ENCODE measurements around the gene GALR3. TPM values are rescaled to one million over a fixed set of nuclear protein-coding genes. Genes with fewer than 3 reads are reported as not detected.

Gene GALR3
- total RNA-seq, 1 donor from 2014 or later: not detected

- no peak overlapping the region for H3K4me3 ChIP-seq
- TF ChIP-seq, protein P1, sequence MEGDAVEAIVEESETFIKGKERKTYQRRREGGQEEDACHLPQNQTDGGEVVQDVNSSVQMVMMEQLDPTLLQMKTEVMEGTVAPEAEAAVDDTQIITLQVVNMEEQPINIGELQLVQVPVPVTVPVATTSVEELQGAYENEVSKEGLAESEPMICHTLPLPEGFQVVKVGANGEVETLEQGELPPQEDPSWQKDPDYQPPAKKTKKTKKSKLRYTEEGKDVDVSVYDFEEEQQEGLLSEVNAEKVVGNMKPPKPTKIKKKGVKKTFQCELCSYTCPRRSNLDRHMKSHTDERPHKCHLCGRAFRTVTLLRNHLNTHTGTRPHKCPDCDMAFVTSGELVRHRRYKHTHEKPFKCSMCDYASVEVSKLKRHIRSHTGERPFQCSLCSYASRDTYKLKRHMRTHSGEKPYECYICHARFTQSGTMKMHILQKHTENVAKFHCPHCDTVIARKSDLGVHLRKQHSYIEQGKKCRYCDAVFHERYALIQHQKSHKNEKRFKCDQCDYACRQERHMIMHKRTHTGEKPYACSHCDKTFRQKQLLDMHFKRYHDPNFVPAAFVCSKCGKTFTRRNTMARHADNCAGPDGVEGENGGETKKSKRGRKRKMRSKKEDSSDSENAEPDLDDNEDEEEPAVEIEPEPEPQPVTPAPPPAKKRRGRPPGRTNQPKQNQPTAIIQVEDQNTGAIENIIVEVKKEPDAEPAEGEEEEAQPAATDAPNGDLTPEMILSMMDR (IDR thresholded peaks at IDR 0.05): no peak
- TF ChIP-seq POLR2AphosphoS5 (IDR thresholded peaks at IDR 0.05; ENCODE audit: insufficient read depth in 1 of 2, low read depth in 1 of 2): no peak
- no peak for TF ChIP-seq POLR2A (IDR thresholded peaks at IDR 0.05)
- no peaks in the 10 kb centered on the region for H3K9me3 ChIP-seq
- no peaks in the 10 kb centered on the region for H3K27me3 ChIP-seq
- H3K27ac ChIP-seq: no peak overlapping the region
- DNase-seq (ENCODE audit: extremely low spot score in 2 of 2): no peak
- H3K36me3 ChIP-seq: peaks cover 0 to 5% of the 10 kb centered on the region in 2 donors
- H3K4me1 ChIP-seq: peaks cover 48% of the 10 kb centered on the region
- intact Hi-C loops (cut with DNase I): no loop called here
These were observed 23.3 kb downstream of the GALR3 start for GRCh38 chr22:37846433-37846832.

GRCh38 chr22:37848587-37849088 lies 25.5 kb downstream of the GALR3 start:
- Histone ChIP-seq H3K27me3 (no peaks in the 10 kb centered on the region), H3K4me1 (peaks cover 30% of the 10 kb centered on the region), H3K36me3 (peaks cover 0 to 24% of the 10 kb centered on the region in 2 donors), H3K27ac (peak overlapping the region; percentile 86), H3K9me3 (no peaks in the 10 kb centered on the region), H3K4me3 (peak overlapping the region; percentile 83 to 90)
- no peak for TF ChIP-seq POLR2AphosphoS5 (IDR thresholded peaks at IDR 0.05; ENCODE audit: insufficient read depth in 1 of 2, low read depth in 1 of 2)
- no peak for TF ChIP-seq POLR2A (IDR thresholded peaks at IDR 0.05)
- TF ChIP-seq, protein P1 (IDR thresholded peaks at IDR 0.05): no peak
- intact Hi-C loops (cut with DNase I): no loop called here
- no peak for DNase-seq (ENCODE audit: extremely low spot score in 2 of 2)

DNA sequence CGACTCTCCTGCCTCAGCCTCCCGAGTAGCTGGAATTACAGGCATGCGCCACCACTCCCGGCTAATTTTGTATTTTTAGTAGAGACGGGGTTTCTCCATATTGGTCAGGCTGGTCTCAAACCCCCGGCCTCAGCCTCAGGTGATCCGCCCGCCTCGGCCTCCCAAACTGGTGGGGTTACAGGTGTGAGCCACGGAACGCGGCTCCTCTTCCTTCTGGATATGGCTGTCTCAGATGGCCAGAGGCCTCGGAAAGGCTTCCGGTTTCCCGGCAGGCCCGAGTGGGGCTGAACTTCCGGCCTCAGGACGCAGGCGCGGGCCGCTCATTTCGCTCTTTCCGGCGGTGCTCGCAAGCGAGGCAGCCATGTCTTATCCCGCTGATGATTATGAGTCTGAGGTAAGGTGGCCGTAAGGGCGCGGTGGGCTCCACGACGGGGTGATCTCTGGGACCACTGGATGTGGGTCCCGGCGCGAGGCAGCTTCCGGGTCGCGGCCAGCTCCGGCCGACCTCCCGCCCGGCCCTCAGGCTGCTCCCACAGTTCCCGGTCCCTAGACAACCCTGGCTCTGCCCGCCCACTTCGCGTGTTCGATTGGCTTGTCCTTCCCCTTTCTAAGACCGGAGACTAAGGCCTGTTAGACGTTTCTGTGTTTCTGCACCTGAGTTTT lies 26.0 kb downstream of the GALR3 start, which contains the start of gene EIF3L:
Gene EIF3L, plus strand, starts transcription at position 331 of the 663 bp plus-strand sequence. Its CDS starts 31 bp downstream, at position 362.
- Histone ChIP-seq H3K36me3 (peaks cover 0 to 28% of the 10 kb centered on the region in 2 donors), H3K27ac (peak within 1 kb of the TSS; percentile 86), H3K27me3 (no peaks in the 10 kb centered on the region), H3K9me3 (no peaks in the 10 kb centered on the region), H3K4me3 (peak within 1 kb of the TSS; percentile 83 to 90), H3K4me1 (peaks cover 30% of the 10 kb centered on the region)
- intact Hi-C loops (cut with DNase I): no loop called here
- peak; percentile 88 to 96 for DNase-seq (ENCODE audit: extremely low spot score in 2 of 2)
- TF ChIP-seq POLR2AphosphoS5 (IDR thresholded peaks at IDR 0.05; ENCODE audit: insufficient read depth in 1 of 2, low read depth in 1 of 2): peak; percentile 96 to 100
- peak in 1 of 2 donors; percentile 71 for TF ChIP-seq POLR2A (IDR thresholded peaks at IDR 0.05)
- TF ChIP-seq, protein P1 (IDR thresholded peaks at IDR 0.05): no peak

- H3K4me1 ChIP-seq: peaks cover 30% of the 10 kb centered on the region
- intact Hi-C loops (cut with DNase I): no loop called here
- no peak overlapping the region for H3K27ac ChIP-seq
- H3K36me3 ChIP-seq: peaks cover 0 to 34% of the 10 kb centered on the region in 2 donors
- no peaks in the 10 kb centered on the region for H3K9me3 ChIP-seq
- TF ChIP-seq, protein P1 (IDR thresholded peaks at IDR 0.05): no peak
- TF ChIP-seq POLR2A (IDR thresholded peaks at IDR 0.05) (no peak), POLR2AphosphoS5 (IDR thresholded peaks at IDR 0.05; ENCODE audit: insufficient read depth in 1 of 2, low read depth in 1 of 2) (no peak)
- H3K4me3 ChIP-seq: no peak overlapping the region
- no peak for DNase-seq (ENCODE audit: extremely low spot score in 2 of 2)
- H3K27me3 ChIP-seq: no peaks in the 10 kb centered on the region
These were observed 27.6 kb downstream of the GALR3 start for GRCh38 chr22:37850801-37851200.

DNA sequence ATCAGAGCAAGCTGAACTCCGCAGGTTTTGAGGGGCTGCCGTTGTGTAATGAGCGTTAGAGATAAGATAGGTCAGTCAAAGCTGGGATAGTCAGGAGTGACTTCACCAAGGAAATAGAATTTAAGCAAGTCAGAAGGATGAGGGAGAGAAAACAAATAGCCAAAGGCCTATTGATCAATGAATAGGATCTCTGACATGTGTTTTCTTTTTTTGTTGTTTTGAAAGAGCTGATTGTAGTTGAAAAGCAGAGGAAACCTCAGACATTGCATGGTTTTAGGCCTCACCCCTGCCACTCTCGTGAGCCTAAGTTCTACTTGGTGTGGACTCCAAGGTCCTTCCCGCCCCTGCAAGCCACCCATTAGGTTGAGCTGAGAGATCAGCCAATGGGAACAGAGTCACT lies 29.2 kb downstream of the GALR3 start:
- no peak overlapping the region for H3K27ac ChIP-seq
- no peak overlapping the region for H3K4me3 ChIP-seq
- H3K27me3 ChIP-seq: no peaks in the 10 kb centered on the region
- no peaks in the 10 kb centered on the region for H3K9me3 ChIP-seq
- no peak for DNase-seq (ENCODE audit: extremely low spot score in 2 of 2)
- intact Hi-C loops (cut with DNase I): no loop called here
- H3K4me1 ChIP-seq: peaks cover 30% of the 10 kb centered on the region
- TF ChIP-seq POLR2A (IDR thresholded peaks at IDR 0.05) (no peak), POLR2AphosphoS5 (IDR thresholded peaks at IDR 0.05; ENCODE audit: insufficient read depth in 1 of 2, low read depth in 1 of 2) (no peak)
- TF ChIP-seq, protein P1 (IDR thresholded peaks at IDR 0.05): no peak
- H3K36me3 ChIP-seq: peaks cover 0 to 48% of the 10 kb centered on the region in 2 donors
